ENCODE results near the gene DAO. TPM values are rescaled to one million over a fixed set of nuclear protein-coding genes. Genes with fewer than 3 reads are reported as not detected.
"Not testable (repeated sequence)": the region's sequence is repeated elsewhere in the genome, so short reads cannot be mapped to it uniquely, and the experiment has no call there.

DAO gene
- total and polyA plus RNA-seq, 3 donors from 2014 or later: 0.46 to 0.81 (median 0.79) TPM

DNA sequence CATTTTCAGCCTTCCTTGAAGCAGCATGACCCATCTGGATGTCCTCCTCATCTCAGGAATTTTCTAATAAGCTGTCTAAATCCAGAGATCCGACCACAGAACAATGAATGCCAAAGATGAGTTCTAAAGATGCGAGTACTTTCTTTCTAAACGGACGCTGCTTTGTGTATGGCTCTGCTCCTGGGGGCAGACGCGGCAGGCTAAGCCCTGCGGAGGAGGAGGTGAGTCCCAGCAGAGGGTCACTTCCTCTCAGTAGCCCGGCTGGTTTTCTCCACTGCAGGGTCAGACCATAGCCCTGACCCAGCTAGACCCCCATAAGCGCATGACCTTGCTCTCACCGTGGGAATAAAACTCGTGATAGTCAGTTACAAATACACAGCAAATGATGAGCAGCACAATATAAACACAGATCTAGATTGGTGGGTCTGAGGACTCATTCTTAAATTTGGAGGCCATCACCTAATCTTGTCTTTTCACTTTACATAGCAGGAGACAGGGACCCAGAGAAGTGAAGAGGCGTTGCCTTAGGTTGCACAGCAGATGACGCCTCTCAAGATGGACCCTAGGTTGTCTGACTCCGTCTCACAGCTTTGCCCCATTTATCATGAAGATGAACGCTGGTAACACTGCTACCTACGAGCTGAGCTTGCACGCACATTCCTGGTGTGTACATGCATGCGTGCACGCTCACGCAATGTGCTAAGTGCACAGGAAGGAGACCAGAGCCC lies 39.1 kb upstream of the DAO start:
- 53 to 66% methylated on average over 20 of the region's 20 CpGs for WGBS, 2 donors
- Histone ChIP-seq H3K9me3 (no peaks in the 10 kb centered on the region), H3K4me1 (peaks cover 43% of the 10 kb centered on the region), H3K27ac (peak overlapping the region; percentile 85), H3K36me3 (ENCODE audit: low read depth, missing control alignments) (no peaks in the 10 kb centered on the region), H3K27me3 (no peaks in the 10 kb centered on the region), H3K4me3 (no peak overlapping the region)
- no peak for DNase-seq
- TF ChIP-seq, protein P1, sequence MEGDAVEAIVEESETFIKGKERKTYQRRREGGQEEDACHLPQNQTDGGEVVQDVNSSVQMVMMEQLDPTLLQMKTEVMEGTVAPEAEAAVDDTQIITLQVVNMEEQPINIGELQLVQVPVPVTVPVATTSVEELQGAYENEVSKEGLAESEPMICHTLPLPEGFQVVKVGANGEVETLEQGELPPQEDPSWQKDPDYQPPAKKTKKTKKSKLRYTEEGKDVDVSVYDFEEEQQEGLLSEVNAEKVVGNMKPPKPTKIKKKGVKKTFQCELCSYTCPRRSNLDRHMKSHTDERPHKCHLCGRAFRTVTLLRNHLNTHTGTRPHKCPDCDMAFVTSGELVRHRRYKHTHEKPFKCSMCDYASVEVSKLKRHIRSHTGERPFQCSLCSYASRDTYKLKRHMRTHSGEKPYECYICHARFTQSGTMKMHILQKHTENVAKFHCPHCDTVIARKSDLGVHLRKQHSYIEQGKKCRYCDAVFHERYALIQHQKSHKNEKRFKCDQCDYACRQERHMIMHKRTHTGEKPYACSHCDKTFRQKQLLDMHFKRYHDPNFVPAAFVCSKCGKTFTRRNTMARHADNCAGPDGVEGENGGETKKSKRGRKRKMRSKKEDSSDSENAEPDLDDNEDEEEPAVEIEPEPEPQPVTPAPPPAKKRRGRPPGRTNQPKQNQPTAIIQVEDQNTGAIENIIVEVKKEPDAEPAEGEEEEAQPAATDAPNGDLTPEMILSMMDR (IDR thresholded peaks at IDR 0.05): no peak
- no peak for TF ChIP-seq POLR2A (IDR thresholded peaks at IDR 0.05)
- intact Hi-C loops (cut with DNase I; ENCODE audit: low total_unique reads): no loop called here

DNA sequence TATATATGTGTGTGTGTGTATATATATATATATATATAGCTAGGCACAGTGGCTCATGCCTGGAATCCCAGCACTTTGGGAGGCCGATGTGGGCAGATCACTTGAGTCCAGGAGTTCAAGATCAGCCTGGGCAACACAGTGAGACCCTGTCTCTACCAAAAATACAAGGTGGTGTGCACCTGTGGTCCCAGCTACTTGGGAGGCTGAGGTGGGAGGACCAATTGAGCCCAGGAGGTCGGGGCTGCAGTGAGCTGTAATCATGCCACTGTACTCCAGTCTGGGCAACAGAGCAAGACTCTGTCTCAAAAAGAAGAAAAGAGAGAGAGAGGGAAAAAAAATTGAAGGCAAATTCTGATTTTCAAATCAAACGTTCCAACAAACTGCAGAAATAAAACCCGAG lies 38.1 kb upstream of the DAO start:
- Histone ChIP-seq H3K27ac (peak overlapping the region in 1 of 2 donors; percentile 17), H3K4me1 (peaks cover 43% of the 10 kb centered on the region)
- intact Hi-C loops (cut with DNase I; ENCODE audit: low total_unique reads); H3K9me3 ChIP-seq; H3K36me3 ChIP-seq (ENCODE audit: low read depth, missing control alignments); H3K4me3 ChIP-seq; DNase-seq; H3K27me3 ChIP-seq: not testable (repeated sequence)
- WGBS, 2 donors: 59 to 65% methylated on average over 4 of the region's 4 CpGs

DNA sequence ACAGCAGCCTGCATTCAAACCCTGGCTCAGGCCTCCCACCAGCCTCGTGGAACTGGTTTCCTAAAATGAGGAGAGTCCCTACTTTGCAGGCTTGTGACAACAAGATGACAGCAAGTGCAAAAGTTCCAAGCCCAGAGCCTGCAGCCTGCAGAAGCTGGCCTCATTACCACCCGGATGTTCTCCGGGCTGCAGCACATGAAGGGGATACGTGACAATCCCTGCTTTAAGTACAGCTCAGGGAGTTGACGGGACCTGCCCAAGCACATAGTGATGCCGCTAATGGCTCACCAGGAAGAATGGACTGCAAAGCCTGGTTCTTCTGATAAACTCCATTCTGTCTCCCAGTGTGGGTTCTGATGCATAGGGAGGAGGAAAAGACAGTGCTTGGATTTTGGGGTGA lies 37.5 kb upstream of the DAO start:
- intact Hi-C loops (cut with DNase I; ENCODE audit: low total_unique reads): no loop called here
- TF ChIP-seq, protein P1 (IDR thresholded peaks at IDR 0.05): no peak
- TF ChIP-seq POLR2A (IDR thresholded peaks at IDR 0.05): no peak
- Histone ChIP-seq H3K36me3 (ENCODE audit: low read depth, missing control alignments) (no peaks in the 10 kb centered on the region), H3K4me1 (peaks cover 43% of the 10 kb centered on the region), H3K4me3 (no peak overlapping the region), H3K9me3 (no peaks in the 10 kb centered on the region), H3K27ac (peak overlapping the region; percentile 7 to 17), H3K27me3 (no peaks in the 10 kb centered on the region)
- WGBS, 2 donors: 46 to 62% methylated on average over 6 of the region's 6 CpGs
- no peak for DNase-seq

DNA sequence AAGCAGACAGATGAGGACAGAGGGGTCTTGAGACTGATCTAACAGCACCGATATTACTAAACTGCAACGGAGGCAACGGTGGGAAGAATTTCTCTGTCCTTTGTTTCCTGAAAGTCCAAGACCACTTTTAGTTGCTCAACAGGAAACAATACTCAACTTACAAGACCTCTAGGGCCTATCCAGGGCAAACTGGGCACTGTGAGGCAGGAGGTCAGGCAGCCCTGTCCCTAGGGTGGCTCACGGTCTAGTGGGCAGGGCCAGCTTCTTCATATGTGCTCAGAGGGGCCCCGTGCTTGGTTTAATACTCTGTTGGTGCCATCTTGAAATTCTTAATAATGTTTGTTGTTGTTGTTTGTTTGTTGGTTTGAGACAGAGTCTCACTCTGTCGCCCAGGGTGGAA lies 36.7 kb upstream of the DAO start:
- intact Hi-C loops (cut with DNase I; ENCODE audit: low total_unique reads): no loop called here
- H3K9me3 ChIP-seq: no peaks in the 10 kb centered on the region
- peak overlapping the region in 1 of 2 donors; percentile 7 for H3K27ac ChIP-seq
- no peak overlapping the region for H3K4me3 ChIP-seq
- H3K27me3 ChIP-seq: no peaks in the 10 kb centered on the region
- peaks cover 37% of the 10 kb centered on the region for H3K4me1 ChIP-seq
- H3K36me3 ChIP-seq (ENCODE audit: low read depth, missing control alignments): no peaks in the 10 kb centered on the region
- no peak for DNase-seq
- WGBS, 2 donors: 94 to 95% methylated on average over 6 of the region's 6 CpGs
- TF ChIP-seq, protein P1 (IDR thresholded peaks at IDR 0.05): no peak
- no peak for TF ChIP-seq POLR2A (IDR thresholded peaks at IDR 0.05)

DNA sequence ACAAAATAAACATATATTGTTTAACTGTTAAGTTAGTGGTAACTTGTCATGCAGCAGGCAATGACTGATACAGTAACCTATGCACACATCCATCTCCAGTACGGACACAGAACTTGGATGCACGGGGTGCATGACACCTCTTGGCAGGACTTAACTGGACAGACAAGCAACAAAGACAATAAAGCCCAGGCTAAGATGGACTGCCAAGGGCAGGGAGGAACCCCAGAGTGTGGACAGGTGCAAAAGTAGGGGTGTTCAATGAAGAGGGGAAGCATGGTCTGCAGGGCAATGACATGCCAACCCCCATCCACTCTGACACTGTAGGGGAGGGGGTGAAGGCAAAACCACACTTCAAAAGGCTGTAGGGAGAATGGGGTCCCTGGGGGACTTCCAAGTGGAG lies 34.2 kb upstream of the DAO start:
- 77 to 81% methylated on average over 2 of the region's 2 CpGs for WGBS, 2 donors
- Histone ChIP-seq H3K9me3 (no peaks in the 10 kb centered on the region), H3K4me1 (peaks cover 14% of the 10 kb centered on the region), H3K36me3 (ENCODE audit: low read depth, missing control alignments) (no peaks in the 10 kb centered on the region), H3K4me3 (no peak overlapping the region), H3K27ac (no peak overlapping the region), H3K27me3 (no peaks in the 10 kb centered on the region)
- DNase-seq: no peak
- intact Hi-C loops (cut with DNase I; ENCODE audit: low total_unique reads): no loop called here
- TF ChIP-seq, protein P1 (IDR thresholded peaks at IDR 0.05): no peak
- TF ChIP-seq POLR2A (IDR thresholded peaks at IDR 0.05): no peak

All from testis (tissue), 3 donors.